Upper lobe of left lung (tissue), 4 donors: Measurements from ENCODE around the gene PAWR.

Experiments
- CTCF ChIP-seq, 6 experiments: fragments of 450-650 bp in 4 of 6; fragments of 200-600 bp in 2 of 6; sonication (generic) in 2 of 6; IDR thresholded peaks; one replicate each; pipeline ENCODE4 v1.5.1; 2016 to 2019; ENCODE audit warnings: antibody characterized with exemption in 6 of 6
- EP300 ChIP-seq, 4 donors: sonication (generic); formaldehyde crosslinking; IDR thresholded peaks; one replicate each; pipeline ENCODE4 v1.5.1; 2017; ENCODE audit warnings: antibody characterized with exemption in 4 of 4, control low read depth in 2 of 4
- POLR2A ChIP-seq, 4 donors: fragments of 450-650 bp; IDR thresholded peaks; one replicate each; pipeline ENCODE4 v1.5.1; 2016 to 2017; ENCODE audit warnings: antibody characterized with exemption in 4 of 4, mild to moderate bottlenecking in 2 of 4
- POLR2AphosphoS5 ChIP-seq, 2 donors: sonication (generic); formaldehyde crosslinking; IDR thresholded peaks; one replicate each; pipeline ENCODE4 v1.5.1; 2017; ENCODE audit warnings: antibody characterized with exemption in 2 of 2

GRCh38 chr12:79707830-79708229, 17.1 kb upstream of the PAWR start:
- TF ChIP-seq CTCF (IDR thresholded peaks at IDR 0.05) = no peak
- TF ChIP-seq EP300 (IDR thresholded peaks at IDR 0.05) = no peak
- TF ChIP-seq POLR2AphosphoS5 (IDR thresholded peaks at IDR 0.05) = no peak
- no peak for TF ChIP-seq POLR2A (IDR thresholded peaks at IDR 0.05)
